Ovary (tissue), 9 donors: ENCODE data around the gene SNX18. TPM values are rescaled to one million over a fixed set of nuclear protein-coding genes. Genes with fewer than 3 reads are reported as not detected.

Experiments used
- DNase-seq, 5 donors: peaks; one replicate each; pipeline ENCODE4 v3.0.0-alpha.2; 2019 to 2020
- H3K27ac ChIP-seq, 2 donors: fragments of 200-600 bp; one replicate each; pipeline versions ENCODE4 v1.5.1 to v1.8.0; 2019 to 2022
- H3K27me3 ChIP-seq: fragments of 200-600 bp; one replicate; pipeline ENCODE4 v1.8.0; 2022
- H3K36me3 ChIP-seq: fragments of 200-600 bp; sonication (generic); one replicate; pipeline ENCODE4 v1.5.1; 2019
- H3K4me1 ChIP-seq: one replicate; pipeline ENCODE4 v1.8.1; 2013; ENCODE audit warnings: mild to moderate bottlenecking, moderate library complexity; ENCODE audit not compliant: insufficient read depth
- H3K4me3 ChIP-seq: fragments of 200-600 bp; sonication (generic); one replicate; pipeline ENCODE4 v1.5.1; 2017
- H3K9me3 ChIP-seq, 2 donors: fragments of 200-600 bp in 1 of 2; sonication (generic) in 1 of 2; one replicate each; pipeline versions ENCODE4 v1.5.1 to v1.8.1; 2013 to 2019; ENCODE audit warnings: mild to moderate bottlenecking in 1 of 2, moderate library complexity in 1 of 2
- CTCF ChIP-seq, 3 donors: fragments of 450-650 bp in 2 of 3; fragments of 200-600 bp in 1 of 3; IDR thresholded peaks; one replicate each; pipeline versions ENCODE4 v1.5.1 to v1.8.0; 2016 to 2022; ENCODE audit warnings: antibody characterized with exemption in 3 of 3, mild to moderate bottlenecking in 1 of 3
- EP300 ChIP-seq: sonication (generic); formaldehyde crosslinking; IDR thresholded peaks from one replicate; pipeline ENCODE4 v1.6.1; 2017; ENCODE audit warnings: antibody characterized with exemption
- POLR2A ChIP-seq: fragments of 450-650 bp; IDR thresholded peaks from one replicate; pipeline ENCODE4 v1.6.1; 2017; ENCODE audit warnings: antibody characterized with exemption, mild to moderate bottlenecking, moderate library complexity
- WGBS, 3 donors: extraction: QIAGEN DNeasy Blood & Tissue Kit in 1 of 3; methylation state at CpG; one replicate each; pipeline versions ENCODE4 v1.1.5 to v1.1.7; 2013 to 2017; 5-methylcytosine and 5-hydroxymethylcytosine counted together
- intact Hi-C, 4 donors: fragments of 100-400 bp; cut with DNase I; formaldehyde crosslinking; loops; one replicate each; pipeline versions ENCODE4 v1.11.0 to v1.15.1; 2022 to 2023
- polyA plus RNA-seq, 2 donors: library from polyadenylated mRNA; stranded (reverse); fragments of 200-250 nt in 1 of 2; fragments of 350-450 nt in 1 of 2; fragmentation: Illumina TruSeq in 1 of 2; extraction: RNeasy Lipid Tissue Mini Kit (QIAGEN cat#74804) in 1 of 2; gene quantifications; one replicate each; pipeline ENCODE4 v1.2.3, GENCODE V29; 2013 to 2014
- total RNA-seq, 7 donors: library from RNA; depleted of rRNA in 2 of 7; stranded (reverse); fragments of >200 nt in 2 of 7; fragmentation: NEBNext Ultra II Directional in 3 of 7; extraction: Animal tissue kit (Norgen Biotek cat#: 25700) in 3 of 7; gene quantifications; one replicate each; pipeline versions ENCODE4 v1.1.0 to v1.2.4, GENCODE V29; 2016 to 2023
- donor health status: DM: no; HTN: no; CAD: no; lungs with moderate emphysema.
- donor health status: DM: no; HTN: no; CAD: no.
- donor health status: Bipolar disorder and iron deficiency.
- donor health status: DM: yes; HTN: yes; CAD: no.
- donor health status: DM: no; HTN: no; CAD: no.
- donor health status: DM: yes; HTN: yes; CAD: no.

Gene SNX18
- total and polyA plus RNA-seq, 9 donors: 29.6 to 62.4 (median 45.0) TPM

DNA sequence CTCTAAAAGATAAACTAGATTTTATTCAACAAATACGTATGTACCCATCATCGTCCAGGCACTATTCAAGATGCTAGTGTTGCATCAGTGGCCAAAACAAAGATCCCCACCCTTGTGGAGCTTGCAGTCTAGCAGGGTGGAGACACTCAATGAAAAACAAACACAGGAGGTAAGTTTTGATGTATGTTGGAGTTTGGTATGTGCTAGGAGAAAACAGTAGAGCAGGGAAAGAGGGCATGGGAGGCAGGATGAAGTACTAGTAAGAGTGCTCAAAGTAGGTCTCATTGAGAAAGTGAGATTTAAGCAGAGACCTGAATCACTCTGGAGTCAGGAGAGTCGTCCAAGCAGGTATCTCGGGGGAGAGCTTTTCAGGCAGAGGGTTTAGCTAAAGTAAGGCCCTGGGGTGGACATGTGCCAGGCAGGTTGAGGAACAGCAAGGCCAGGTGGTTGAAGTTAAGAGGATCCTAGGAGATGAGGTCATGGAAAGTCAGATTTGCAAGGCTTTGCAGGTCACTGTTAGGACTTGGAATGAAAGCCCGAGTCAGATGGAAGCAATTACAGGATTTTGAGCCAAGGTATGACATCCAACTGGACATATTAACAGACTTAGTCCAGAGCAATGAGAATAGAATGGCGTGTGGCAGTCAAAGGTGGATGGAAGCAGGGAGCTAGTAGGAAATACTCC lies 9.2 kb downstream of the SNX18 start:
- Histone ChIP-seq H3K27ac (no peak overlapping the region), H3K4me1 (peaks cover 36% of the 10 kb centered on the region), H3K4me3 (no peak overlapping the region), H3K36me3 (no peaks in the 10 kb centered on the region), H3K9me3 (no peaks in the 10 kb centered on the region), H3K27me3 (no peaks in the 10 kb centered on the region)
- no peak for DNase-seq
- WGBS, 3 donors: 78 to 81% (median 81%) methylated on average over 6 of the region's 6 CpGs
- intact Hi-C loops: loop anchor here in 3 of 4 donors (5.0 to 10.0 kb wide), 3 partner anchors 108 to 1881 kb away; no protein-coding TSS in a partner anchor
- TF ChIP-seq EP300 (no peak), POLR2A (no peak), CTCF (IDR thresholded peaks at IDR 0.05) (no peak)

DNA sequence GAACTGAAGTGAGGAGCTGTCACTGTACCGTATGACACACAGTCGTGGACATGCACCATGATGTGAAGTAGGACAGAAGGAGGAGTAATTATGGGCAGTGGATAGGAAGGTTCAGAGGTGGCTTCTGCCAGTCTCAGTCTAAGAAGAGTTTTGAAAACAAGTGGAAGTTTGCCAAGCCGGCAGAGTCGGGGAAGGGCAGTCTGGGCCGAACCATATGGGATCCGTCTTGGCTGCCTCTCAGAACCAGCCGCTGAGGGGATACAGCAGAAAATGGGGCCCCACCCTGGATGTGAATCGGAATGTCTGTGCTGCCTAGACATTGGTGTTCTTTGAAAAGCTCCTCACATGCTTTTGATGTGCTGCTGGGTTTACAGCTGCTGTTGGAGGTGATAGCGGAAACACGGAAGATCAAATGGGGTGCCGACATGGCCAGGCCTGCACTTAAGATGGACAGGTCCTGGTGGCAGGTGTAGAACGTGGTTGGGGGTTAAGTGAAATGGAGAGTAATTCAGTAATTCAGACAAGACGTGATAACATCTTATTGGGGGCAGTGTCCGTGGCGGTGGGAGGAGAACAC lies 11.2 kb downstream of the SNX18 start:
- no peaks in the 10 kb centered on the region for H3K36me3 ChIP-seq
- no peaks in the 10 kb centered on the region for H3K9me3 ChIP-seq
- intact Hi-C loops: loop anchor here in 3 of 4 donors (5.0 to 10.0 kb wide), 3 partner anchors 106 to 1879 kb away; no protein-coding TSS in a partner anchor
- peaks cover 34% of the 10 kb centered on the region for H3K4me1 ChIP-seq
- H3K27me3 ChIP-seq: no peaks in the 10 kb centered on the region
- TF ChIP-seq EP300: no peak
- no peak for TF ChIP-seq CTCF (IDR thresholded peaks at IDR 0.05)
- TF ChIP-seq POLR2A: no peak
- 45 to 63% (median 56%) methylated on average over 15 of the region's 15 CpGs for WGBS, 3 donors
- no peak overlapping the region for H3K4me3 ChIP-seq
- peak in 3 of 5 donors; percentile 37 to 54 (median 47) for DNase-seq
- H3K27ac ChIP-seq: no peak overlapping the region

DNA sequence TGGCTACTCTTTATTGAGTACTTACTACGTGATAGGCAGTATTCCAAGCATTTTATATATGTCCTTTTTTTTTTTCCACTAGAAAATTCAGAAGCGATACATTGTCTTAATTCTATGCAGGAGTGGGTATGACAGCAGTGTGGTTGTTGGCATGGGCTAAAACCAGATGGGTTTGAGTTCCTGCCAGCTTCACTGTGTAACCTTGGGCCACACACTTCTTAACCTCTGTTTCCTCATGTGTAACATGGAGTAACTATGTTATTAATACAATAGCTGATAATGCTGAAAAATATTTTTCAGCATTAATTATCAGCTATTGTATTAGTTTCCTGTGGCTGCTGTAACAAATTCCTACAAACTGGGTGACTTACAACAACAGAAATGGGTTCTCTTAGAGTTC lies 12.0 kb downstream of the SNX18 start:
- intact Hi-C loops: loop anchor here in 3 of 4 donors (5.0 to 10.0 kb wide), 3 partner anchors 105 to 1878 kb away; no protein-coding TSS in a partner anchor
- TF ChIP-seq CTCF (IDR thresholded peaks at IDR 0.05): no peak
- TF ChIP-seq POLR2A: no peak
- no peak overlapping the region for H3K4me3 ChIP-seq
- no peaks in the 10 kb centered on the region for H3K27me3 ChIP-seq
- no peaks in the 10 kb centered on the region for H3K9me3 ChIP-seq
- no peak overlapping the region for H3K27ac ChIP-seq
- DNase-seq: no peak
- 71 to 82% (median 76%) methylated on average over 2 of the region's 2 CpGs for WGBS, 3 donors
- H3K36me3 ChIP-seq: no peaks in the 10 kb centered on the region
- H3K4me1 ChIP-seq: peaks cover 40% of the 10 kb centered on the region

- WGBS, 3 donors: 29 to 51% (median 34%) methylated on average over 12 of the region's 12 CpGs
- Histone ChIP-seq H3K9me3 (no peaks in the 10 kb centered on the region), H3K36me3 (no peaks in the 10 kb centered on the region), H3K27ac (peak overlapping the region in 1 of 2 donors; percentile 45), H3K4me1 (peaks cover 32% of the 10 kb centered on the region), H3K27me3 (no peaks in the 10 kb centered on the region), H3K4me3 (no peak overlapping the region)
- intact Hi-C loops: no loop called here
- TF ChIP-seq POLR2A (no peak), EP300 (no peak), CTCF (IDR thresholded peaks at IDR 0.05) (no peak)
- DNase-seq: no peak
Observed at GRCh38 chr5:54531546-54531945, 14.0 kb downstream of the SNX18 start.
